DND-41 (cell line): Measurements from ENCODE around the gene TCP1.

Experiments used
- ATAC-seq: fragments of 200-7000 bp; cut with Tn5 transposase; 3 replicates; pipeline ENCODE4 v1.9.1; 2021; ENCODE audit warnings: low read depth; ENCODE audit not compliant: insufficient read depth
- DNase-seq: peaks from one replicate; pipeline ENCODE4 v3.0.0-alpha.2; 2020
- H2AFZ ChIP-seq: 2 replicates; pipeline ENCODE4 v1.6.0; 2012; ENCODE audit warnings: low read depth, low read length
- H3K27ac ChIP-seq: 2 replicates; pipeline ENCODE4 v1.5.1; 2012; ENCODE audit warnings: low read length, inconsistent platforms
- H3K27me3 ChIP-seq: fragments of 200-600 bp; sonication (generic); 2 replicates; pipeline ENCODE4 v1.6.0; 2012; ENCODE audit warnings: low read length, mild to moderate bottlenecking, inconsistent platforms; ENCODE audit not compliant: insufficient read depth, poor library complexity
- H3K36me3 ChIP-seq: 2 replicates; pipeline ENCODE4 v1.5.1; 2012; ENCODE audit warnings: low read length, inconsistent platforms; ENCODE audit not compliant: insufficient read depth
- H3K4me1 ChIP-seq: 2 replicates; pipeline ENCODE4 v1.5.1; 2012; ENCODE audit warnings: mild to moderate bottlenecking, low read length; ENCODE audit not compliant: insufficient read depth
- H3K4me2 ChIP-seq: 2 replicates; pipeline ENCODE4 v1.6.0; 2012; ENCODE audit warnings: mild to moderate bottlenecking, moderate library complexity, low read length, inconsistent platforms; ENCODE audit not compliant: insufficient read depth
- H3K4me3 ChIP-seq, 2 experiments: fragments of 200-600 bp in 1 of 2; shearing (Covaris generic) in 1 of 2; 2 replicates each; pipeline ENCODE4 v1.5.1; 2012 to 2016; ENCODE audit warnings: inconsistent platforms in 2 of 2, low read length in 2 of 2, mild to moderate bottlenecking in 2 of 2, low read depth in 1 of 2, moderate library complexity in 1 of 2
- H3K79me2 ChIP-seq: 2 replicates; pipeline ENCODE4 v1.6.0; 2012; ENCODE audit warnings: low read length, inconsistent platforms; ENCODE audit not compliant: insufficient read depth
- H3K9ac ChIP-seq: 2 replicates; pipeline ENCODE4 v1.6.0; 2012; ENCODE audit warnings: low read depth, mild to moderate bottlenecking, inconsistent platforms, low read length, moderate library complexity
- H3K9me3 ChIP-seq: 2 replicates; pipeline ENCODE4 v1.5.1; 2012; ENCODE audit warnings: low read length, moderate library complexity, mild to moderate bottlenecking, inconsistent platforms; ENCODE audit not compliant: insufficient read depth, severe bottlenecking
- H4K20me1 ChIP-seq: 2 replicates; pipeline ENCODE4 v1.6.0; 2012; ENCODE audit warnings: low read length; ENCODE audit not compliant: insufficient read depth
- CTCF ChIP-seq: IDR thresholded peaks from 2 replicates; pipeline ENCODE4 v1.5.1; 2012; ENCODE audit warnings: borderline replicate concordance, low read length, moderate library complexity, mild to moderate bottlenecking; ENCODE audit not compliant: poor library complexity, severe bottlenecking; ENCODE audit errors: extremely low read depth
- EZH2 ChIP-seq: IDR thresholded peaks from 3 replicates; pipeline ENCODE4 v1.6.1; 2012; ENCODE audit warnings: borderline replicate concordance, low read depth, mild to moderate bottlenecking, moderate library complexity, low read length, inconsistent platforms; ENCODE audit not compliant: severe bottlenecking

TCP1 gene

GRCh38 chr6:159772196-159772595 is 17.2 kb downstream of the TCP1 start:
- no peaks in the 10 kb centered on the region for H3K4me1 ChIP-seq
- DNase-seq (no peak), ATAC-seq (no peak)
- H3K27ac ChIP-seq = no peak overlapping the region
- H3K36me3 ChIP-seq = peaks cover 93% of the 10 kb centered on the region
- H3K4me2 ChIP-seq = no peak overlapping the region
- peaks cover 14% of the 10 kb centered on the region; the same call in 1 of the 2 replicates for H3K79me2 ChIP-seq
- no peak overlapping the region for H2AFZ ChIP-seq
- H3K9me3 ChIP-seq = no peaks in the 10 kb centered on the region
- no peak overlapping the region for H3K4me3 ChIP-seq
- TF ChIP-seq EZH2 = no peak
- no peak for TF ChIP-seq CTCF
- H3K9ac ChIP-seq = no peak overlapping the region
- H4K20me1 ChIP-seq = peaks cover 6% of the 10 kb centered on the region; the same call in 1 of the 2 replicates
- no peaks in the 10 kb centered on the region for H3K27me3 ChIP-seq

GRCh38 chr6:159769470-159769869 is 19.9 kb downstream of the TCP1 start:
- H3K27ac ChIP-seq = no peak overlapping the region
- H3K4me1 ChIP-seq = peaks cover 9% of the 10 kb centered on the region; the same call in 1 of the 2 replicates
- H3K9ac ChIP-seq = no peak overlapping the region
- peaks cover 3% of the 10 kb centered on the region; the same call in 1 of the 2 replicates for H4K20me1 ChIP-seq
- peaks cover 91% of the 10 kb centered on the region for H3K36me3 ChIP-seq
- no peak overlapping the region for H3K4me2 ChIP-seq
- H3K27me3 ChIP-seq = no peaks in the 10 kb centered on the region
- ATAC-seq = no peak
- H3K79me2 ChIP-seq = peaks cover 32% of the 10 kb centered on the region
- no peak overlapping the region for H3K4me3 ChIP-seq
- TF ChIP-seq EZH2 (no peak), CTCF (no peak)
- H3K9me3 ChIP-seq = no peaks in the 10 kb centered on the region
- no peak for DNase-seq
- no peak overlapping the region for H2AFZ ChIP-seq

GRCh38 chr6:159766906-159767305 is 22.5 kb downstream of the TCP1 start:
- no peak for DNase-seq
- Histone ChIP-seq H3K79me2 (peaks cover 51% of the 10 kb centered on the region), H2AFZ (no peak overlapping the region), H3K27me3 (no peaks in the 10 kb centered on the region), H3K36me3 (peaks cover 84% of the 10 kb centered on the region), H3K9me3 (no peaks in the 10 kb centered on the region), H3K4me2 (no peak overlapping the region), H3K4me3 (no peak overlapping the region), H4K20me1 (peaks cover 3% of the 10 kb centered on the region; the same call in 1 of the 2 replicates), H3K4me1 (peaks cover 29% of the 10 kb centered on the region), H3K27ac (no peak overlapping the region), H3K9ac (no peak overlapping the region)
- no peak for ATAC-seq
- TF ChIP-seq CTCF (no peak), EZH2 (no peak)
